Ectodermal cell (in vitro differentiated cells): ENCODE data around the gene GRID2IP.
"Not testable (repeated sequence)": the region's sequence is repeated elsewhere in the genome, so short reads cannot be mapped to it uniquely, and the experiment has no call there.

Experiments
- H3K27ac ChIP-seq: 2 replicates; pipeline ENCODE4 v1.7.0; 2013; ENCODE audit warnings: mild to moderate bottlenecking, low read depth, low read length; ENCODE audit not compliant: insufficient read depth, poor library complexity, severe bottlenecking
- H3K27me3 ChIP-seq: 2 replicates; pipeline ENCODE4 v1.7.0; 2013; ENCODE audit warnings: mild to moderate bottlenecking, low read length; ENCODE audit not compliant: insufficient read depth, control insufficient read depth, poor library complexity, severe bottlenecking
- H3K36me3 ChIP-seq: one replicate; pipeline ENCODE4 v1.7.0; 2013; ENCODE audit warnings: low read length; ENCODE audit not compliant: control insufficient read depth, insufficient read depth
- H3K4me1 ChIP-seq: one replicate; pipeline ENCODE4 v1.7.0; 2013; ENCODE audit warnings: low read length; ENCODE audit not compliant: control insufficient read depth, insufficient read depth
- H3K4me3 ChIP-seq: 2 replicates; pipeline ENCODE4 v1.7.0; 2013; ENCODE audit warnings: low read depth, low read length, control low read depth; ENCODE audit not compliant: insufficient read depth
- H3K9me3 ChIP-seq: 2 replicates; pipeline ENCODE4 v1.7.0; 2013; ENCODE audit warnings: mild to moderate bottlenecking, low read length, moderate library complexity; ENCODE audit not compliant: control insufficient read depth
- WGBS, 2 experiments: methylation state at CpG; one replicate each; pipeline ENCODE4 v1.1.7; 2013; ENCODE audit warnings: missing lambda C conversion rate in 2 of 2; 5-methylcytosine and 5-hydroxymethylcytosine counted together

Gene GRID2IP

DNA sequence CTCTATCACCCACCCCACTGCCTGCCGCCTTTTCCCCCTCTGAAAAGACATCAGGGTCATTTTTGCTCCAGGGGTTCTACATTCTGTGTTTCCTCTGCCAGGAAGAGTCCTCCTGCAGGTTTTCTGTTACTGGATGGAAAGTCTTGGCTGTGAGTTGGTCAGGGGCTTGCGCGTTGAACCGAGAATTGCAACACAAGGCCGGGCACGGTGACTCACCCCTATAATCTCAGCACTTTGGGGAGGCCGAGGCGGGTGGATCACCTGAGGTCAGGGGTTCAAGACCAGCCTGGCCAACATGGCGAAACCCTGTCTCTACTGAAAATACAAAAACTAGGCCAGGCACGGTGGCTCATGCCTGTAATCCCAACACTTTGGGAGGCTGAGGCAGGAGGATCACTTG lies 100.7 kb downstream of the GRID2IP start:
- not testable (repeated sequence) for H3K27me3 ChIP-seq, H3K4me3 ChIP-seq, H3K27ac ChIP-seq, H3K9me3 ChIP-seq, H3K36me3 ChIP-seq, H3K4me1 ChIP-seq
- WGBS, 2 experiments, result 90% methylated on average over 9 of the region's 10 CpGs

- WGBS, 2 experiments, result 90 to 92% methylated on average over 10 of the region's 11 CpGs
- H3K4me3 ChIP-seq, H3K4me1 ChIP-seq, H3K9me3 ChIP-seq, H3K27ac ChIP-seq, H3K27me3 ChIP-seq, H3K36me3 ChIP-seq: not testable (repeated sequence)
These were observed 101.4 kb downstream of the GRID2IP start for GRCh38 chr7:6449884-6450283.

GRCh38 chr7:6448943-6449543 lies 102.2 kb downstream of the GRID2IP start:
- Histone ChIP-seq H3K4me3 (no peak overlapping the region), H3K36me3 (peaks cover 12% of the 10 kb centered on the region), H3K4me1 (no peaks in the 10 kb centered on the region), H3K27ac (no peak overlapping the region), H3K9me3 (no peaks in the 10 kb centered on the region), H3K27me3 (no peaks in the 10 kb centered on the region)
- WGBS, 2 experiments, result 94% methylated on average over 16 of the region's 16 CpGs

GRCh38 chr7:6447581-6448199 lies 103.6 kb downstream of the GRID2IP start, which contains the start of gene DAGLB:
TSS of gene DAGLB (minus strand) at chr7:6447954. CDS start at chr7:6447842, 112 bp downstream.
- Histone ChIP-seq H3K27ac (peak within 1 kb of the TSS; percentile 88), H3K4me1 (no peaks in the 10 kb centered on the region), H3K9me3 (no peaks in the 10 kb centered on the region), H3K27me3 (no peaks in the 10 kb centered on the region), H3K36me3 (peaks cover 22% of the 10 kb centered on the region), H3K4me3 (peak within 1 kb of the TSS; percentile 97)
- WGBS, 2 experiments, result 0% methylated on average over 60 of the region's 61 CpGs
